ENCODE measurements around the gene RABGAP1L.

Gene RABGAP1L

DNA sequence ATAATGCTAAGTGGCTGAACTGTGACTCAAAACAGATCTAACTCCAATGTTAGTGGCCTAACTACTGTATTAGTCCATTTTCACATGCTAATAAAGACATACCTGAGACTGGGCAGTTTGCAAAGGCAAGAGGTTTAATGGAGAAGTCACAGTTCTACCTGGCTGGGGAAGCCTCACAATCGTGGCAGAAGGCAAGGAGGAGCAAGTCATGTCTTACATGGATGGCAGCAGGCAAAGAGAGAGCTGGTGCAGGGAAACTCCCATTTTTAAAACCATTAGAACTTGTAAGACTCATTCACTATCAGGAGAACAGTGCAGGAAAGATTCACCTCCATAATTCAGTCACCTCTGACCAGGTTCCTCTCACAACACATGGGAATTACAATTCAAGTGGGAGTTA is 760.8 kb downstream of the RABGAP1L start:
- Histone ChIP-seq H3K4me1 (no peaks in the 10 kb centered on the region), H3K36me3 (no peaks in the 10 kb centered on the region), H3K27me3 (no peaks in the 10 kb centered on the region), H3K4me3 (ENCODE audit: low read depth, low read length) (no peak overlapping the region), H3K9me3 (no peaks in the 10 kb centered on the region)
- DNase-seq, result no peak
- TF ChIP-seq, protein P1, sequence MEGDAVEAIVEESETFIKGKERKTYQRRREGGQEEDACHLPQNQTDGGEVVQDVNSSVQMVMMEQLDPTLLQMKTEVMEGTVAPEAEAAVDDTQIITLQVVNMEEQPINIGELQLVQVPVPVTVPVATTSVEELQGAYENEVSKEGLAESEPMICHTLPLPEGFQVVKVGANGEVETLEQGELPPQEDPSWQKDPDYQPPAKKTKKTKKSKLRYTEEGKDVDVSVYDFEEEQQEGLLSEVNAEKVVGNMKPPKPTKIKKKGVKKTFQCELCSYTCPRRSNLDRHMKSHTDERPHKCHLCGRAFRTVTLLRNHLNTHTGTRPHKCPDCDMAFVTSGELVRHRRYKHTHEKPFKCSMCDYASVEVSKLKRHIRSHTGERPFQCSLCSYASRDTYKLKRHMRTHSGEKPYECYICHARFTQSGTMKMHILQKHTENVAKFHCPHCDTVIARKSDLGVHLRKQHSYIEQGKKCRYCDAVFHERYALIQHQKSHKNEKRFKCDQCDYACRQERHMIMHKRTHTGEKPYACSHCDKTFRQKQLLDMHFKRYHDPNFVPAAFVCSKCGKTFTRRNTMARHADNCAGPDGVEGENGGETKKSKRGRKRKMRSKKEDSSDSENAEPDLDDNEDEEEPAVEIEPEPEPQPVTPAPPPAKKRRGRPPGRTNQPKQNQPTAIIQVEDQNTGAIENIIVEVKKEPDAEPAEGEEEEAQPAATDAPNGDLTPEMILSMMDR (IDR thresholded peaks at IDR 0.05; ENCODE audit: low read depth, low read length), result no peak

DNA sequence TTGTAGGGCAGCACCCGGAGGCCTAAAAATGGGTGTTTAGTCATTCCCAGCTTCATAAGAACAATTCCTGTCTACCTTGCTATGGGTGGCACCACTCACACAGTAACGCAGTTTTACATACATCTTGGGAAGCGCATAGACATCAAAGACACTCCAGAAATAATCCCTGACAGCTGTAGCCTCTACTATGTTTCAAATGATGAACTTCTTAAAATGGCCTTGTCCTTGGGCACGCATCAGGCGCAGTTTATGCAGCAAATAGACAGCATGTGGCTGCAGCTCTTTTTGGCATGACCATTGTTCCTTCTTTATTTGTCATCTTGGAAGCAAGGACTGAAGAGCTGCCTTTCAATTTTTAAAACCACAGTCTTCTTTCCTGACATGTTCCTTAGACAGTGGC is 762.8 kb downstream of the RABGAP1L start:
- Histone ChIP-seq H3K4me3 (ENCODE audit: low read depth, low read length) (no peak overlapping the region), H3K27me3 (no peaks in the 10 kb centered on the region), H3K9me3 (no peaks in the 10 kb centered on the region), H3K4me1 (no peaks in the 10 kb centered on the region), H3K36me3 (no peaks in the 10 kb centered on the region)
- TF ChIP-seq, protein P1 (IDR thresholded peaks at IDR 0.05; ENCODE audit: low read depth, low read length), result no peak
- DNase-seq, result no peak

DNA sequence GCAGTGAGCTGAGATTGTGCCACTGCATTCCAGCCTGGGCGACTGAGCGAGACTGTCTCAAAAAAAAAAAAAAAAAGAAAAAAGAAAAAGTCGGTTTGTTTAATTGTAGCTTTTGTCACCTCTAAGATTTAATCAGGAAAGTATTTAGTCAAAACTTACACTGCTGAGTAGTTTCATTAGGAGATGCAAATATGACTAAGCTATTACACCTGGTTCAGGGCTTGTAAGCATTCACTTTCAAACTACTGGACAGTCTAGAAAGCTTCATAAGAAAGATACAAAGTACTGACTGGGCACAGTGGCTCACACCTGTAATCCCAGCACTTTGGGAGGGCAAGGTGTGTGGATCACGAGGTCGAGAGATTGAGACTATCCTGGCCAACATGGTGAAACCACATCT is 764.5 kb downstream of the RABGAP1L start:
- no peaks in the 10 kb centered on the region for H3K27me3 ChIP-seq
- H3K36me3 ChIP-seq, result no peaks in the 10 kb centered on the region
- no peaks in the 10 kb centered on the region for H3K4me1 ChIP-seq
- H3K9me3 ChIP-seq, result no peaks in the 10 kb centered on the region
- no peak for DNase-seq
- TF ChIP-seq, protein P1 (IDR thresholded peaks at IDR 0.05; ENCODE audit: low read depth, low read length), result no peak
- no peak overlapping the region for H3K4me3 ChIP-seq (ENCODE audit: low read depth, low read length)

DNA sequence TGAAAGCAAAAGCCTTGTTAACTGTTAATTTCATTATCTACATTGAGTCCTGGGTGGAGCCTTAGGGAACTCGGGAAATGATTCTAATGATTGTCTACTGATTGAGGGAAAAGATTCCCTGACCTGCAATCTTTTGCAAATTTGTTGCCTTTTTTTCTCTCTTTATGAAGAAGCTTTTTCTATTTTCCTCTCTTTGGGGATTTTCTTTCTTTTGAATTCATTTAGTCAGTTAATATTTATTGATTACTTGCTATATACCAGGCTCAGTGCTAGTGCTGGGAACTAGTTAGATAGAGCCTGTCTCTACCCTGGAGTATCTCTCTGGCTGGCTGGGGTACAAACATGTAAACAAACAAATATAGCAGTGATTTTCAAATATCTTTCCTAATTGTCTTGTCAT is 769.2 kb downstream of the RABGAP1L start:
- TF ChIP-seq, protein P1 (IDR thresholded peaks at IDR 0.05; ENCODE audit: low read depth, low read length), result no peak
- H3K4me1 ChIP-seq, result no peaks in the 10 kb centered on the region
- H3K36me3 ChIP-seq, result no peaks in the 10 kb centered on the region
- H3K9me3 ChIP-seq, result no peaks in the 10 kb centered on the region
- no peaks in the 10 kb centered on the region for H3K27me3 ChIP-seq
- no peak for DNase-seq
- H3K4me3 ChIP-seq (ENCODE audit: low read depth, low read length), result no peak overlapping the region

DNA sequence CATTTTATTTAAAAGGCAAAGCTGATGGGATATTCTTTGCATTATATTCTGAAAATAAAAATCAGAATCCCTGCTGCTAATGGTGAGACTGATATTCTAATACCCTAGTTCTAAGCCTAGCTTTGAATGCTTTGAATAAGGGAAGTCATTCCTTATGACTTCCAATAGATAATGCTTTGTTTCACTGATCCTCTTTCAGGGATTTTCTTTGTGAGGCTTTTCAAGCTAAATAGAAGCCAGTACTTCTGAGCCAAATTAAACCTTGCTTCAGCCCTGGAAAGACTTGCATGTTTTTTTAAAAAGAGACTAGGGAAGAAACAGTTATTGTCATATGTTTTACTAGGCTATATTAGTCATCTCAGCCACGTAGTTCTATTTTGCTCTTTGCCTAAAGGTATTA is 771.9 kb downstream of the RABGAP1L start:
- Histone ChIP-seq H3K9me3 (no peaks in the 10 kb centered on the region), H3K36me3 (no peaks in the 10 kb centered on the region), H3K4me3 (ENCODE audit: low read depth, low read length) (no peak overlapping the region), H3K4me1 (no peaks in the 10 kb centered on the region), H3K27me3 (no peaks in the 10 kb centered on the region)
- no peak for DNase-seq
- TF ChIP-seq, protein P1 (IDR thresholded peaks at IDR 0.05; ENCODE audit: low read depth, low read length), result no peak

DNA sequence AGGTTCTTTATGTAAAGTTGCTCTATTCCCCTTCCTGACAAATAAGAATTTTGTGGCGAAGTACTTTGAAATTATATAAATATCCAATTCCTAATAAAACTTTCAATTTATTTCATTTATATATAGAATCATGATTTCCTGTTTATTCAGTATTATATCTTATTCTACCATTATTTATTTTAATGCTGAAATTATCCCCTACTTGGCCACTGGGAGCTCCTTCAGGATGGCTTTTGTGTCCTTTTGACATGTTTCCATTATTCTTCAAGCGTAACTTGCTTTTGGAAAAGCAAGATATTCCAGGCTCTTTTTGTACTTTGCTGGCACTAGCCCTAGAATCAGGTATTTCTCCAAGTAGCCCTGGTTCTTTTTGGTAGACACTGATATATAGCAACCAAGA is 773.3 kb downstream of the RABGAP1L start:
- TF ChIP-seq, protein P1 (IDR thresholded peaks at IDR 0.05; ENCODE audit: low read depth, low read length), result no peak
- no peak for DNase-seq
- no peaks in the 10 kb centered on the region for H3K36me3 ChIP-seq
- H3K9me3 ChIP-seq, result no peaks in the 10 kb centered on the region
- H3K27me3 ChIP-seq, result no peaks in the 10 kb centered on the region
- H3K4me3 ChIP-seq (ENCODE audit: low read depth, low read length), result no peak overlapping the region
- no peaks in the 10 kb centered on the region for H3K4me1 ChIP-seq

Measured in BE2C (cell line).